ENCODE results near the gene SND1. TPM values are rescaled to one million over a fixed set of nuclear protein-coding genes. Genes with fewer than 3 reads are reported as not detected.

Gene SND1
- total and polyA plus RNA-seq, 5 donors from 2014 or later, result 84.4 to 121 (median 86.9) TPM

DNA sequence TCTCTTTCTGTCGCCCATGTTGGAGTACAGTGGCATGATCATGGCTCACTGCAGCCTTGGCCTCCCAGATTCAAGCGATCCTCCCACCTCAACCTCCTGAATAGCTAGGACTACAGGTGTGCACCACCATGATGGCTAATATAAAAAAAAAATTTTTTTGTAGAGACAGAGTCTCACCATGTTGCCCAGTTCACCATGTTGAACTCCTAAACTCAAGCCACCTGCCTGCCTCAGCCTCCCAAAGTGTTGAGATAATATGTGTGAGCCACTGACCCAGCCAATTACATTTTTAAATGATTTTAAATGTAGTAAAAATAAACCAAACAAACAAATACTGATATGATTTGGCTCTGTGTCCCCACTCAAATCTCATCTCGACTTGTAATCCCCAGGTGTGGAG is 487.4 kb downstream of the SND1 start:
- DNase-seq, result no peak
- Histone ChIP-seq H3K36me3 (ENCODE audit: control insufficient read depth, insufficient read depth, low read length) (no peaks in the 10 kb centered on the region), H3K4me1 (ENCODE audit: control insufficient read depth, insufficient read depth, low read length, poor library complexity, severe bottlenecking) (peaks cover 14% of the 10 kb centered on the region), H3K27ac (ENCODE audit: insufficient read depth, low read length, poor library complexity, severe bottlenecking) (no peak overlapping the region), H3K27me3 (ENCODE audit: control insufficient read depth, insufficient read depth, low read length) (peaks cover 13% of the 10 kb centered on the region), H3K4me3 (ENCODE audit: low read depth, low read length) (no peak overlapping the region), H3K9me3 (ENCODE audit: control insufficient read depth in 2 of 2, low read length in 2 of 2) (peaks cover 0 to 7% of the 10 kb centered on the region in 2 experiments)
- Mint-ChIP-seq H3K27me3 (peaks cover 70% of the 10 kb centered on the region), H3K4me3 (no peak overlapping the region), H3K9me3 (peaks cover 0 to 6% (median 1%) of the 10 kb centered on the region in 7 donors), H3K4me1 (peaks cover 6 to 15% (median 10%) of the 10 kb centered on the region in 4 donors), H3K36me3 (peaks cover 4% of the 10 kb centered on the region), H3K27ac (no peak overlapping the region)
- ATAC-seq (ENCODE audit: low read depth in 2 of 2), result no peak

- H3K27me3 ChIP-seq (ENCODE audit: control insufficient read depth, insufficient read depth, low read length), result peaks cover 8% of the 10 kb centered on the region
- Mint-ChIP-seq H3K4me1 (peaks cover 0 to 6% (median 2%) of the 10 kb centered on the region in 4 donors), H3K4me3 (no peak overlapping the region), H3K27me3 (peaks cover 69% of the 10 kb centered on the region), H3K27ac (no peak overlapping the region), H3K36me3 (peaks cover 4% of the 10 kb centered on the region), H3K9me3 (peaks cover 0 to 6% (median 0%) of the 10 kb centered on the region in 7 donors)
- peaks cover 0 to 7% of the 10 kb centered on the region in 2 experiments for H3K9me3 ChIP-seq (ENCODE audit: control insufficient read depth in 2 of 2, low read length in 2 of 2)
- no peak for ATAC-seq (ENCODE audit: low read depth in 2 of 2)
- H3K27ac ChIP-seq (ENCODE audit: insufficient read depth, low read length, poor library complexity, severe bottlenecking), result no peak overlapping the region
- no peaks in the 10 kb centered on the region for H3K4me1 ChIP-seq (ENCODE audit: control insufficient read depth, insufficient read depth, low read length, poor library complexity, severe bottlenecking)
- no peaks in the 10 kb centered on the region for H3K36me3 ChIP-seq (ENCODE audit: control insufficient read depth, insufficient read depth, low read length)
- H3K4me3 ChIP-seq (ENCODE audit: low read depth, low read length), result no peak overlapping the region
- no peak for DNase-seq
Observed at GRCh38 chr7:128141683-128142195, 489.7 kb downstream of the SND1 start.

Other genes starting within 250 kb of the SND1 start
- gene GCC1, start 66.6 kb upstream of the SND1 start, total RNA-seq, result 40.4 TPM
- 10 to 100 TPM; 11.4 to 16.4 (median 15.6) TPM for gene GCC1, start 66.6 kb upstream of the SND1 start, polyA plus RNA-seq
- 101 TPM for gene ARF5, start 63.8 kb upstream of the SND1 start, total RNA-seq
- 100 to 1,000 TPM; 187 to 223 (median 199) TPM for gene ARF5, start 63.8 kb upstream of the SND1 start, polyA plus RNA-seq
- gene FSCN3, start 58.5 kb upstream of the SND1 start, total RNA-seq, result 2.7 TPM
- 1 to 10 TPM in 1 of 4 donors, under 1 TPM in 3; 0.63 to 1.3 (median 0.79) TPM for gene FSCN3, start 58.5 kb upstream of the SND1 start, polyA plus RNA-seq
- not detected for gene PAX4, start 34.1 kb upstream of the SND1 start, total RNA-seq
- not detected for gene PAX4, start 34.1 kb upstream of the SND1 start, polyA plus RNA-seq